MCF 10A (cell line): ENCODE results near the gene EHMT1. TPM values are rescaled to one million over a fixed set of nuclear protein-coding genes. Genes with fewer than 3 reads are reported as not detected.
"Not testable (repeated sequence)": the region's sequence is repeated elsewhere in the genome, so short reads cannot be mapped to it uniquely, and the experiment has no call there.

Source experiments
- BruUV-seq: library from RNA; stranded (reverse); fragments of 400-500 nt; replicated peaks from 2 replicates; lab custom pipeline; 2021; lab: Mats Ljungman, UMichigan
- CTCF ChIA-PET: fragments of 300-600 bp; sonication (Branson Sonifier 250); formaldehyde crosslinking; extraction: SDS; loops from one replicate; lab custom pipeline; 2021; ENCODE audit warnings: antibody characterized with exemption, inconsistent platforms; lab: Yijun Ruan, JAX
- POLR2A ChIA-PET: fragments of 300-600, 350-650 bp; sonication (Branson Sonifier 250); formaldehyde crosslinking; extraction: SDS; loops from one replicate; lab custom pipeline; 2020; ENCODE audit warnings: antibody characterized with exemption, inconsistent platforms; lab: Yijun Ruan, JAX
- DNase-seq: peaks from one replicate; pipeline ENCODE4 v3.0.0-alpha.2; 2018; ENCODE audit not compliant: unreplicated experiment
- H3K27ac Mint-ChIP-seq: one replicate; pipeline ENCODE4 v1.8.0; 2022; ENCODE audit warnings: mild to moderate bottlenecking, low read depth, mixed read lengths; ENCODE audit not compliant: unreplicated experiment
- H3K27me3 Mint-ChIP-seq: one replicate; pipeline ENCODE4 v1.8.0; 2022; ENCODE audit warnings: mixed read lengths; ENCODE audit not compliant: insufficient read depth, unreplicated experiment
- H3K36me3 Mint-ChIP-seq: one replicate; pipeline ENCODE4 v1.8.0; 2022; ENCODE audit warnings: mild to moderate bottlenecking, moderate library complexity, mixed read lengths; ENCODE audit not compliant: insufficient read depth, unreplicated experiment
- H3K4me1 Mint-ChIP-seq: one replicate; pipeline ENCODE4 v1.8.0; 2022; ENCODE audit warnings: mixed read lengths; ENCODE audit not compliant: insufficient read depth, unreplicated experiment
- H3K4me3 Mint-ChIP-seq: one replicate; pipeline ENCODE4 v1.8.0; 2022; ENCODE audit warnings: mild to moderate bottlenecking, moderate library complexity, mixed read lengths; ENCODE audit not compliant: unreplicated experiment
- H3K9me3 Mint-ChIP-seq: one replicate; pipeline ENCODE4 v1.8.0; 2022; ENCODE audit warnings: mixed read lengths; ENCODE audit not compliant: unreplicated experiment
- intact Hi-C: fragments of 100-400 bp; cut with micrococcal nuclease; formaldehyde crosslinking; loops from 2 replicates; pipeline ENCODE4 v1.14.1; 2022
- total RNA-seq: library from RNA; stranded (reverse); gene quantifications from 2 replicates; pipeline ENCODE4 v1.2.3, GENCODE V29; 2022
- TF ChIP-seq, protein P1 (sequence below): fragments of 200-600 bp; IDR thresholded peaks from one replicate; pipeline ENCODE4 v1.8.0; 2022; ENCODE audit warnings: antibody characterized with exemption, mild to moderate bottlenecking; ENCODE audit not compliant: unreplicated experiment

EHMT1 gene
- total RNA-seq, 1 experiment from 2014 or later = 79.7 TPM

DNA sequence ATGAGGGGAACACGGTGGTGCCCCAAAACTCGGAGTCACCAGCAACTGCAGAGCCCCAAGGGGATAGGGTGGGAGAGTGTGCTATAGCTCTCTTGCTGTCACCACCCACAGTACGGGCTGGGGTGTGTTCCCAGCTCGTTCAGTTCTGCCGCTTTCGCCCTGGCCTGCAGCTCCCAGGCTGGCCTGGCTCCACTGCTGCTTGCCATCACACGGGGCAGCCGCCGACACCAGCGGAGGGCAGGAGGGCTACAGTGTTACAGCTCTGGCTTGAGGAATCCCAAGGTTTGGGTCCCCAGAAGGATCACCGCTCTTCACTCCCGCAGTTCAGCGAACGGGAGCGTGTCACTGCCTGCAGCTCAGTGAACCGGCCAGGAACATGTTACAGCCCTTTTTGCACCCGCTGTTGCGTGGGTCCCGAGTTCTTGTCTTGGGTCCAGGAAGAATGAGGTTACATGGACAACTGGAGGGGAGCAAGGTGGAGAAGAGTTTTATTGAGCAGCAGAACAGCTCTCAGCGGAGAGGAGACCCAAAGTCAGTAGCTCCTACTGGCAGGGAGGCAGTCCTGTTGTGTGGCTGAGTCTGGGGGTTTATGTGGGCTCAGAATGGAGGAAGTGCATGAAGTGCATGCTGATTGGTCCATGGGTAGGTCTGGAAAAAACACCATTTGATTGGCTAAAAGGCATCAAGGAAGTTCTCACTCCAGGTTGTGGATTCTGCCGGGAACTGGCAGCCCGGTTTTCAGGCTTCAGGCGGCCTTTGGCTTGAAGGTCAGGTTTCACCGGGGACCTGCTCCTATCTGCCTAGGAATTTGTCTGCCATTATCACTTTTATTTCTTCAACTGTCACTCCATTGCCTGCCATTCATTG, 113.4 kb downstream of the EHMT1 start:
- Mint-ChIP-seq H3K36me3 (peaks cover 65% of the 10 kb centered on the region), H3K4me1 (no peaks in the 10 kb centered on the region), H3K9me3 (peaks cover 8% of the 10 kb centered on the region), H3K4me3 (no peak overlapping the region), H3K27ac (no peak overlapping the region), H3K27me3 (no peaks in the 10 kb centered on the region)
- POLR2A ChIA-PET = no interaction called here
- intact Hi-C loops = no loop called here
- BruUV-seq = no TSS peak
- DNase-seq = no peak
- CTCF ChIA-PET = interaction anchor here (0.7 kb wide), 1 partner anchor 59 kb away, joined by 3 read pairs; no protein-coding TSS in a partner anchor
- TF ChIP-seq, protein P1, sequence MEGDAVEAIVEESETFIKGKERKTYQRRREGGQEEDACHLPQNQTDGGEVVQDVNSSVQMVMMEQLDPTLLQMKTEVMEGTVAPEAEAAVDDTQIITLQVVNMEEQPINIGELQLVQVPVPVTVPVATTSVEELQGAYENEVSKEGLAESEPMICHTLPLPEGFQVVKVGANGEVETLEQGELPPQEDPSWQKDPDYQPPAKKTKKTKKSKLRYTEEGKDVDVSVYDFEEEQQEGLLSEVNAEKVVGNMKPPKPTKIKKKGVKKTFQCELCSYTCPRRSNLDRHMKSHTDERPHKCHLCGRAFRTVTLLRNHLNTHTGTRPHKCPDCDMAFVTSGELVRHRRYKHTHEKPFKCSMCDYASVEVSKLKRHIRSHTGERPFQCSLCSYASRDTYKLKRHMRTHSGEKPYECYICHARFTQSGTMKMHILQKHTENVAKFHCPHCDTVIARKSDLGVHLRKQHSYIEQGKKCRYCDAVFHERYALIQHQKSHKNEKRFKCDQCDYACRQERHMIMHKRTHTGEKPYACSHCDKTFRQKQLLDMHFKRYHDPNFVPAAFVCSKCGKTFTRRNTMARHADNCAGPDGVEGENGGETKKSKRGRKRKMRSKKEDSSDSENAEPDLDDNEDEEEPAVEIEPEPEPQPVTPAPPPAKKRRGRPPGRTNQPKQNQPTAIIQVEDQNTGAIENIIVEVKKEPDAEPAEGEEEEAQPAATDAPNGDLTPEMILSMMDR = no peak

DNA sequence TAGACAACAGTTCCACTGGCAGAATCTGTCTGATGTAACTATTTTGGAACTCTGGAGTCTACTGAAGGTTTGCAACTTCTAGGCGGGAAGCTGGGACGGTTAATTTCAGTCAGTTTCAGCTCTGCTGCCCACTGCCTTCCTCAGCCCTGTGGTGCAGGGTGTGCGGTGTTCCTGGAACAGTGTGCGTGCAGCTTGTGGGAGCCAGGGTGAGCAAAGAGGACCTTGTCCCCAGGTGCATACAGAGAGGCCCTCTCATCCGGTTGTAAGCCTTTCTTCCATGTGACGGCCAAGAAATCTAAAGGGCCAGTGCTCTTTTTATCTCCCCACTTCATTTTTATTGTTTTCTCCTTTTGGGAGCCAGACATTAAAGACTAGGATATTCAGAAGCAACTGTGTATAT, 114.6 kb downstream of the EHMT1 start:
- Mint-ChIP-seq H3K4me3 (no peak overlapping the region), H3K36me3 (peaks cover 64% of the 10 kb centered on the region), H3K27ac (no peak overlapping the region), H3K27me3 (no peaks in the 10 kb centered on the region), H3K4me1 (no peaks in the 10 kb centered on the region), H3K9me3 (peaks cover 8% of the 10 kb centered on the region)
- intact Hi-C loops = no loop called here
- CTCF ChIA-PET = no interaction called here
- no peak for DNase-seq
- TF ChIP-seq, protein P1 = no peak
- no TSS peak for BruUV-seq
- POLR2A ChIA-PET = no interaction called here

DNA sequence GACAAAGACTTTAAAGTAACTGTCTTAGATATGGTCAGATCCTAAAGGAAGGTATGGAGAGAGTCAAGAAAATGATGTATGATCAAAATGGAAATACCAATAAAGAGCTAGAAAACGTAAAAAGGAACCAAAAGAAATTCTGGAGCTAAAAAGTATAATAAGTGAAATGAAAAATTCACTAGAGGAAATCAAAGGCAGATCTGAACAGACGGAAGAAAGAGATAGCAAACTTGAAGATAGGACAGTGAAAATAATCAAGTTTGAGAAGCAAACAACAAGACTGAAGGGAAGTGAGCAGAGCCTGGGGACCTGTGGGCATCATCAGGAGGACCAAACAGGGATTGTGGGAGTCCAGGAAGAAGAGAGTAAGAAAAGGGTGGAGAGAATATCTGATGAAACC, 115.4 kb downstream of the EHMT1 start:
- peaks cover 8% of the 10 kb centered on the region for H3K9me3 Mint-ChIP-seq
- CTCF ChIA-PET = no interaction called here
- H3K27ac Mint-ChIP-seq = no peak overlapping the region
- TF ChIP-seq, protein P1 = no peak
- H3K36me3 Mint-ChIP-seq = peaks cover 59% of the 10 kb centered on the region
- POLR2A ChIA-PET = interaction anchor here (0.5 kb wide), 1 partner anchor 66 kb away, joined by 3 read pairs; no protein-coding TSS in a partner anchor
- no peak for DNase-seq
- no peaks in the 10 kb centered on the region for H3K27me3 Mint-ChIP-seq
- BruUV-seq = no TSS peak
- H3K4me1 Mint-ChIP-seq = no peaks in the 10 kb centered on the region
- intact Hi-C loops = no loop called here
- H3K4me3 Mint-ChIP-seq = no peak overlapping the region

- H3K4me3 Mint-ChIP-seq, POLR2A ChIA-PET, BruUV-seq, H3K9me3 Mint-ChIP-seq, DNase-seq, H3K27ac Mint-ChIP-seq, H3K27me3 Mint-ChIP-seq, intact Hi-C loops, H3K4me1 Mint-ChIP-seq: not testable (repeated sequence)
- peaks cover 42% of the 10 kb centered on the region for H3K36me3 Mint-ChIP-seq
- CTCF ChIA-PET = interaction anchor here (0.7 kb wide), 1 partner anchor 53 kb away, joined by 4 read pairs; no protein-coding TSS in a partner anchor
Measured at GRCh38 chr9:137738182-137738696, 119.4 kb downstream of the EHMT1 start.
